Neural cell (in vitro differentiated cells): ENCODE results near the gene GTPBP1. TPM values are rescaled to one million over a fixed set of nuclear protein-coding genes. Genes with fewer than 3 reads are reported as not detected.

ENCODE experiments used
- H2AFZ ChIP-seq: fragments of 200-600, 300-800 bp; sonication (generic), shearing (Covaris generic); 2 replicates; pipeline ENCODE4 v1.6.0; 2014; ENCODE audit warnings: low read depth, mild to moderate bottlenecking, antibody characterized with exemption, low read length, moderate library complexity
- H3F3A ChIP-seq: fragments of 200-600 bp; shearing (Covaris generic); 2 replicates; pipeline ENCODE4 v1.6.1; 2016; ENCODE audit warnings: mild to moderate bottlenecking, moderate library complexity, mixed read lengths, antibody characterized with exemption, low read length; ENCODE audit not compliant: insufficient read depth, poor library complexity, severe bottlenecking
- H3K27ac ChIP-seq: fragments of 200-600, 300-800 bp; sonication (generic), shearing (Covaris generic); 2 replicates; pipeline ENCODE4 v1.5.1; 2014; ENCODE audit warnings: mild to moderate bottlenecking, low read length, moderate library complexity
- H3K27me3 ChIP-seq: fragments of 300-800, 200-600 bp; sonication (generic), shearing (Covaris generic); 2 replicates; pipeline ENCODE4 v1.6.0; 2014; ENCODE audit warnings: mild to moderate bottlenecking, low read depth, low read length, moderate library complexity; ENCODE audit not compliant: insufficient read depth
- H3K36me3 ChIP-seq: fragments of 300-800, 200-600 bp; sonication (generic), shearing (Covaris generic); 2 replicates; pipeline ENCODE4 v1.5.1; 2014; ENCODE audit warnings: mild to moderate bottlenecking, antibody characterized with exemption, low read length, moderate library complexity; ENCODE audit not compliant: insufficient read depth
- H3K4me2 ChIP-seq: fragments of 300-800, 200-600 bp; sonication (generic), shearing (Covaris generic); 2 replicates; pipeline ENCODE4 v1.6.0; 2014; ENCODE audit warnings: mild to moderate bottlenecking, low read length
- H3K4me3 ChIP-seq: fragments of 300-800, 200-600 bp; sonication (generic), shearing (Covaris generic); 2 replicates; pipeline ENCODE4 v1.5.1; 2014; ENCODE audit warnings: mild to moderate bottlenecking, low read length, moderate library complexity
- H3K79me2 ChIP-seq: fragments of 200-600 bp; shearing (Covaris generic); replicated peaks from 2 replicates; pipeline ENCODE4 v1.6.0; 2014; ENCODE audit warnings: mild to moderate bottlenecking, low read length, moderate library complexity; ENCODE audit not compliant: insufficient read depth
- H3K9ac ChIP-seq: fragments of 300-800, 200-600 bp; sonication (generic), shearing (Covaris generic); 2 replicates; pipeline ENCODE4 v1.6.1; 2016; ENCODE audit warnings: mild to moderate bottlenecking, low read length, mixed read lengths
- H3K9me2 ChIP-seq: fragments of 200-600 bp; shearing (Covaris generic); 2 replicates; pipeline ENCODE4 v1.6.1; 2016; ENCODE audit warnings: mild to moderate bottlenecking, low read length, mixed read lengths; ENCODE audit not compliant: insufficient read depth
- H3K9me3 ChIP-seq: fragments of 200-600, 300-800 bp; sonication (generic), shearing (Covaris generic); 2 replicates; pipeline ENCODE4 v1.6.1; 2016; ENCODE audit warnings: mild to moderate bottlenecking, mixed run types, low read length, moderate library complexity, mixed read lengths
- H4K20me1 ChIP-seq: fragments of 200-600 bp; shearing (Covaris generic); 2 replicates; pipeline ENCODE4 v1.6.1; 2016; ENCODE audit warnings: mild to moderate bottlenecking, mixed run types; ENCODE audit not compliant: insufficient read depth
- EP300 ChIP-seq: fragments of 450-650 bp; conservative IDR thresholded peaks from 2 replicates; pipeline ENCODE4 v1.6.1; 2014; ENCODE audit warnings: antibody characterized with exemption, mild to moderate bottlenecking, moderate library complexity; ENCODE audit not compliant: poor library complexity, severe bottlenecking
- EZH2 ChIP-seq: fragments of 200-600, 300-800 bp; shearing (Covaris generic), sonication (generic); IDR thresholded peaks from 2 replicates; pipeline ENCODE4 v1.6.1; 2014; ENCODE audit warnings: antibody characterized with exemption, low read length, borderline replicate concordance, mild to moderate bottlenecking; ENCODE audit not compliant: insufficient read depth, poor library complexity, severe bottlenecking
- MXI1 ChIP-seq: fragments of 450-650 bp; conservative IDR thresholded peaks from 2 replicates; pipeline ENCODE4 v1.6.1; 2014; ENCODE audit warnings: antibody characterized with exemption, mild to moderate bottlenecking; ENCODE audit not compliant: poor library complexity, severe bottlenecking
- POLR2AphosphoS5 ChIP-seq: IDR thresholded peaks from 2 replicates; pipeline ENCODE4 v1.6.1; 2012
- RAD21 ChIP-seq: fragments of 450-650 bp; conservative IDR thresholded peaks from 2 replicates; pipeline ENCODE4 v1.6.1; 2014; ENCODE audit warnings: antibody characterized with exemption, mild to moderate bottlenecking, moderate library complexity
- SMC3 ChIP-seq: fragments of 450-650 bp; conservative IDR thresholded peaks from 2 replicates; pipeline ENCODE4 v1.6.1; 2014; ENCODE audit warnings: antibody characterized with exemption, mild to moderate bottlenecking, moderate library complexity; ENCODE audit not compliant: poor library complexity
- TAF1 ChIP-seq: IDR thresholded peaks from 2 replicates; pipeline ENCODE4 v1.6.1; 2012; ENCODE audit warnings: low read depth
- polyA plus RNA-seq: library from polyadenylated mRNA; depleted of rRNA; stranded (reverse); fragments of >200 nt; gene quantifications from 2 replicates; pipeline ENCODE4 v1.2.3, GENCODE V29; 2014
- TF ChIP-seq, protein P1 (sequence below): IDR thresholded peaks from 2 replicates; pipeline ENCODE4 v1.6.1; 2012; ENCODE audit warnings: borderline replicate concordance
- TF ChIP-seq, protein P2 (sequence below): fragments of 450-650 bp; IDR thresholded peaks from 2 replicates; pipeline ENCODE4 v1.5.1; 2014; ENCODE audit warnings: antibody characterized with exemption, mild to moderate bottlenecking, moderate library complexity; ENCODE audit not compliant: poor library complexity, severe bottlenecking

Gene GTPBP1
- polyA plus RNA-seq, 1 donor from 2014 or later, result 31.9 TPM

- H3K36me3 ChIP-seq, result no peaks in the 10 kb centered on the region
- no peaks in the 10 kb centered on the region for H3F3A ChIP-seq
- peaks cover 76% of the 10 kb centered on the region for H3K79me2 ChIP-seq
- H3K9ac ChIP-seq, result no peak overlapping the region
- H3K27me3 ChIP-seq, result no peaks in the 10 kb centered on the region
- H3K9me2 ChIP-seq, result no peaks in the 10 kb centered on the region
- H3K27ac ChIP-seq, result no peak overlapping the region
- no peak overlapping the region for H3K4me2 ChIP-seq
- H4K20me1 ChIP-seq, result no peaks in the 10 kb centered on the region
- TF ChIP-seq MXI1 (no peak), EZH2 (no peak), TAF1 (no peak), EP300 (no peak), RAD21 (no peak), SMC3 (no peak), POLR2AphosphoS5 (no peak)
- TF ChIP-seq, protein P1, sequence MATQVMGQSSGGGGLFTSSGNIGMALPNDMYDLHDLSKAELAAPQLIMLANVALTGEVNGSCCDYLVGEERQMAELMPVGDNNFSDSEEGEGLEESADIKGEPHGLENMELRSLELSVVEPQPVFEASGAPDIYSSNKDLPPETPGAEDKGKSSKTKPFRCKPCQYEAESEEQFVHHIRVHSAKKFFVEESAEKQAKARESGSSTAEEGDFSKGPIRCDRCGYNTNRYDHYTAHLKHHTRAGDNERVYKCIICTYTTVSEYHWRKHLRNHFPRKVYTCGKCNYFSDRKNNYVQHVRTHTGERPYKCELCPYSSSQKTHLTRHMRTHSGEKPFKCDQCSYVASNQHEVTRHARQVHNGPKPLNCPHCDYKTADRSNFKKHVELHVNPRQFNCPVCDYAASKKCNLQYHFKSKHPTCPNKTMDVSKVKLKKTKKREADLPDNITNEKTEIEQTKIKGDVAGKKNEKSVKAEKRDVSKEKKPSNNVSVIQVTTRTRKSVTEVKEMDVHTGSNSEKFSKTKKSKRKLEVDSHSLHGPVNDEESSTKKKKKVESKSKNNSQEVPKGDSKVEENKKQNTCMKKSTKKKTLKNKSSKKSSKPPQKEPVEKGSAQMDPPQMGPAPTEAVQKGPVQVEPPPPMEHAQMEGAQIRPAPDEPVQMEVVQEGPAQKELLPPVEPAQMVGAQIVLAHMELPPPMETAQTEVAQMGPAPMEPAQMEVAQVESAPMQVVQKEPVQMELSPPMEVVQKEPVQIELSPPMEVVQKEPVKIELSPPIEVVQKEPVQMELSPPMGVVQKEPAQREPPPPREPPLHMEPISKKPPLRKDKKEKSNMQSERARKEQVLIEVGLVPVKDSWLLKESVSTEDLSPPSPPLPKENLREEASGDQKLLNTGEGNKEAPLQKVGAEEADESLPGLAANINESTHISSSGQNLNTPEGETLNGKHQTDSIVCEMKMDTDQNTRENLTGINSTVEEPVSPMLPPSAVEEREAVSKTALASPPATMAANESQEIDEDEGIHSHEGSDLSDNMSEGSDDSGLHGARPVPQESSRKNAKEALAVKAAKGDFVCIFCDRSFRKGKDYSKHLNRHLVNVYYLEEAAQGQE, result no peak
- TF ChIP-seq, protein P2, sequence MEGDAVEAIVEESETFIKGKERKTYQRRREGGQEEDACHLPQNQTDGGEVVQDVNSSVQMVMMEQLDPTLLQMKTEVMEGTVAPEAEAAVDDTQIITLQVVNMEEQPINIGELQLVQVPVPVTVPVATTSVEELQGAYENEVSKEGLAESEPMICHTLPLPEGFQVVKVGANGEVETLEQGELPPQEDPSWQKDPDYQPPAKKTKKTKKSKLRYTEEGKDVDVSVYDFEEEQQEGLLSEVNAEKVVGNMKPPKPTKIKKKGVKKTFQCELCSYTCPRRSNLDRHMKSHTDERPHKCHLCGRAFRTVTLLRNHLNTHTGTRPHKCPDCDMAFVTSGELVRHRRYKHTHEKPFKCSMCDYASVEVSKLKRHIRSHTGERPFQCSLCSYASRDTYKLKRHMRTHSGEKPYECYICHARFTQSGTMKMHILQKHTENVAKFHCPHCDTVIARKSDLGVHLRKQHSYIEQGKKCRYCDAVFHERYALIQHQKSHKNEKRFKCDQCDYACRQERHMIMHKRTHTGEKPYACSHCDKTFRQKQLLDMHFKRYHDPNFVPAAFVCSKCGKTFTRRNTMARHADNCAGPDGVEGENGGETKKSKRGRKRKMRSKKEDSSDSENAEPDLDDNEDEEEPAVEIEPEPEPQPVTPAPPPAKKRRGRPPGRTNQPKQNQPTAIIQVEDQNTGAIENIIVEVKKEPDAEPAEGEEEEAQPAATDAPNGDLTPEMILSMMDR, result no peak
- no peak overlapping the region for H3K4me3 ChIP-seq
- H3K9me3 ChIP-seq, result no peaks in the 10 kb centered on the region
- no peak overlapping the region for H2AFZ ChIP-seq
Observed at GRCh38 chr22:38710351-38710750, 4.6 kb downstream of the GTPBP1 start.

DNA sequence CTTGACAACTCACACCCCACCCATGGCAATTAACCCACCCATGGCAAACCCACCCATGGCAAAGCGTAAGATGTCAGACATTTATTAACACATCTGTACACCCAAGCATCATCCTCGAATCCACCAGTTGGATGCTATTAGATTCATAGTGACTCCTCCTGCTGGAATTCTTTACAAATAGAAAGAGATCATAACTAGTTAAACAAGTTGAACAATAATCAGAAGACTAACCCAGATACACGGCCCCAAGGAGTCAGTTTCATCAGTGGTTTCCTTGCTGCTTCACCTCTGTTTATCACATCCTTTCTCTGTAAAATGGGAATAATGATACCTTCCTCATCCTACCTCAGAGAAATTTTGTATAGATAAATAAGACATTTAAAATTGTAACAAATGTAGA, 5.1 kb downstream of the GTPBP1 start:
- Histone ChIP-seq H3K4me3 (no peak overlapping the region), H3K79me2 (peaks cover 76% of the 10 kb centered on the region), H3K4me2 (no peak overlapping the region), H3K9me2 (no peaks in the 10 kb centered on the region), H3K9ac (no peak overlapping the region), H3K36me3 (no peaks in the 10 kb centered on the region), H3K9me3 (no peaks in the 10 kb centered on the region), H3K27me3 (no peaks in the 10 kb centered on the region), H3F3A (no peaks in the 10 kb centered on the region), H3K27ac (no peak overlapping the region), H4K20me1 (no peaks in the 10 kb centered on the region), H2AFZ (no peak overlapping the region)
- no peak for TF ChIP-seq SMC3
- TF ChIP-seq RAD21, result no peak
- TF ChIP-seq TAF1, result no peak
- TF ChIP-seq MXI1, result no peak
- TF ChIP-seq, protein P1, result no peak
- no peak for TF ChIP-seq EP300
- TF ChIP-seq POLR2AphosphoS5, result no peak
- TF ChIP-seq, protein P2, result no peak
- no peak for TF ChIP-seq EZH2
